Bronchial epithelial cell (primary cell): ENCODE results near the gene USP20. TPM values are rescaled to one million over a fixed set of nuclear protein-coding genes. Genes with fewer than 3 reads are reported as not detected.
"Not testable (repeated sequence)": the region's sequence is repeated elsewhere in the genome, so short reads cannot be mapped to it uniquely, and the experiment has no call there.

ENCODE experiments used
- DNase-seq: peaks from one replicate; pipeline ENCODE4 v3.0.0-alpha.2; 2010; ENCODE audit warnings: low read depth
- FAIRE-seq: peaks from 2 replicates; lab custom pipeline; 2011; peaks lifted over from hg19 to GRCh38; lab: Jason Lieb, UNC
- H3K27me3 ChIP-seq: 2 replicates; pipeline ENCODE4 v1.5.1; 2011; ENCODE audit warnings: low read length; ENCODE audit not compliant: control insufficient read depth, insufficient read depth
- H3K36me3 ChIP-seq: 2 replicates; pipeline ENCODE4 v1.5.1; 2011; ENCODE audit warnings: low read length; ENCODE audit not compliant: control insufficient read depth, insufficient read depth
- H3K4me3 ChIP-seq: 2 replicates; pipeline ENCODE4 v1.5.1; 2011; ENCODE audit warnings: mild to moderate bottlenecking, low read depth, low read length, control low read depth
- CTCF ChIP-seq: IDR thresholded peaks from 2 replicates; pipeline ENCODE4 v1.5.1; 2011; ENCODE audit warnings: mild to moderate bottlenecking, moderate library complexity, low read length, control low read depth, inconsistent platforms; ENCODE audit not compliant: insufficient read depth, severe bottlenecking
- total RNA-seq: library from RNA; depleted of rRNA; stranded (reverse); fragments of >200 nt; gene quantifications from 2 replicates; pipeline ENCODE4 v1.2.1, GENCODE V29; 2014

Gene USP20
- total RNA-seq, 1 donor from 2014 or later: 5.5 TPM

- Histone ChIP-seq H3K27me3 (no peaks in the 10 kb centered on the region), H3K4me3 (no peak overlapping the region), H3K36me3 (peaks cover 2% of the 10 kb centered on the region)
- FAIRE-seq (no peak), DNase-seq (no peak)
- no peak for TF ChIP-seq CTCF
Observed at GRCh38 chr9:129889122-129889940, 54.1 kb downstream of the USP20 start.

GRCh38 chr9:129889941-129890717 is 54.9 kb downstream of the USP20 start:
- H3K4me3 ChIP-seq: no peak overlapping the region
- FAIRE-seq (no peak), DNase-seq (no peak)
- no peaks in the 10 kb centered on the region for H3K27me3 ChIP-seq
- peaks cover 3% of the 10 kb centered on the region for H3K36me3 ChIP-seq
- TF ChIP-seq CTCF: no peak

DNA sequence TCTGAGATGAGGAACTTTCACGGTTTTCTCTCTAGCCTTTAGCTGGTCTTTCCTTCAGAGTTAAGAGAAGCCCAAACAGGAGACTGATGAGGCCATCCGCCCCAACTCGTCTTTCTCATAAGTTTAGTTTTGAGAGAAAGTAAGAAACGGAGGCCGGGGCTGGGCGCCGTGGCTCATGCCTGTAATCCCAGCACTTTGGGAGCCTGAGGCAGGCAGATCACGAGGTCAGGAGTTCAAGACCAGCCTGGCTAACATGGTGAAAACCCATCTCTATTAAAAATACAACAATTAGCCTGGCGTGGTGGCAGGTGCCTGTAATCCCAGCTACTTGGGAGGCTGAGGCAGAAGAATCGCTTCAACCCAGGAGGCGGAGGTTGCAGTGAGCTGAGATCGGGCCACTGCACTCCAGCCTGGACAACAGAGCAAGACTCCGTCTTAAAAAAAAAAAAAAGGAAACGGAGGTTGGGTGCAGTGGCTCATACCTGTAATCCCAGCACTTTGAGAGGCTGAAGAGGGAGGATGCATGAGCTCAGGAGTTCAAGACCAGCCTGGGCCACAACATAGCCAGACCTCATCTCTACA is 55.6 kb downstream of the USP20 start:
- not testable (repeated sequence) for H3K36me3 ChIP-seq, DNase-seq, FAIRE-seq, H3K27me3 ChIP-seq, H3K4me3 ChIP-seq

DNA sequence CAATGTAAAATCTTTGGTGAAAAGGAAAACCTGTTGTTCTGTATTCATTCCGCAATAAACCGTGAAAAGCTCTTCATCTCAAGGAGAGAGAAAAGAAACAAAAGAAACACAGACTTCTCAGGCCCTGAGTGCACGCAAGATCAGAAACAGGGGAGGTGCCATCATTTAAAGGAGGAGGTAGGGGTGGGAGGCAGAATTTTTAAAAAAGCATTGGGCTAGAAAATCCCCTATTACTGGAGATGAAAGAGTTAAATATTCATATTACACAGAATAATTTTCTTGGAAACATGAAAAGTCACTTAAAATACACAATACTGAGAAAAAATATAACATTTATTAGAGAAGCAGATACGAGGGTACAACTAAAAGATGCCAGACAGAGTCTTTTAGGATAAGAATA is 56.3 kb downstream of the USP20 start:
- no peak for DNase-seq
- no peak for FAIRE-seq
- Histone ChIP-seq H3K36me3 (peaks cover 4% of the 10 kb centered on the region), H3K4me3 (no peak overlapping the region), H3K27me3 (no peaks in the 10 kb centered on the region)
- TF ChIP-seq CTCF: no peak

DNA sequence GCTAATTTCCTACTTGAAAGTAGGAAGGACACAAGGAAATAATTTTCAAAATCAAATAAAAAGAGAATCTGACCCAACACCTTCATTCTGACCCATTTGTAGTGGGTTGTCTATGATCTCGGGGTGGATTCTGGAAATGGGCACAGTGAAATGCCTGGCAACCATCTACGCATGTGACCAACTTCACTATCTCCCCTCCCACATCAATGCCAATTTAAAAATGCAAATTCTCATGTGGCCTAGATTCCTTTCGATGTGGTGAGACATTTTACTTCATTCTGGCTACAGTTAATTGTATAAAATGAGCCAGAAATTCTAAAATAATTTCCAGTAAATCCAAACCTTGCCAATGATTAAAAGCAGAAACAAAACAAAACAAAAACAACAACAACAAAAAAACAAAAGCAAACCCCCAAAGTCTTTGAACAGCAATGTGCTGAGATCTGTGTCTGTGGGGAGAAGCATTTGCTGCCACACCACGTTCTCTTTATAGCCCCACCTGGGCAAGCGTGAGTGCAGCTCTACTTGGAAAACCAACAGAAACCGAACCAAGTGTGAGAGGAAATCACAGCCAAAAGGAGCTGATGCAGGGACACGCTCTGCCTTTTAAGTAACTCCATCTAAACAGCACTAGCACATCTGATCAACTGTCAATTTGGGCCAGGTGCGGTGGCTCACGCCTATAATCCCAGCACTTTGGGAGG is 59.0 kb downstream of the USP20 start:
- Histone ChIP-seq H3K4me3 (no peak overlapping the region), H3K27me3 (no peaks in the 10 kb centered on the region), H3K36me3 (peaks cover 4% of the 10 kb centered on the region)
- TF ChIP-seq CTCF: no peak
- no peak for DNase-seq
- FAIRE-seq: no peak
